Measurements from ENCODE around the gene RAB3D. TPM values are rescaled to one million over a fixed set of nuclear protein-coding genes. Genes with fewer than 3 reads are reported as not detected.

Gene RAB3D
- total and polyA plus RNA-seq, 4 donors = 16.0 to 73.2 (median 23.3) TPM

DNA sequence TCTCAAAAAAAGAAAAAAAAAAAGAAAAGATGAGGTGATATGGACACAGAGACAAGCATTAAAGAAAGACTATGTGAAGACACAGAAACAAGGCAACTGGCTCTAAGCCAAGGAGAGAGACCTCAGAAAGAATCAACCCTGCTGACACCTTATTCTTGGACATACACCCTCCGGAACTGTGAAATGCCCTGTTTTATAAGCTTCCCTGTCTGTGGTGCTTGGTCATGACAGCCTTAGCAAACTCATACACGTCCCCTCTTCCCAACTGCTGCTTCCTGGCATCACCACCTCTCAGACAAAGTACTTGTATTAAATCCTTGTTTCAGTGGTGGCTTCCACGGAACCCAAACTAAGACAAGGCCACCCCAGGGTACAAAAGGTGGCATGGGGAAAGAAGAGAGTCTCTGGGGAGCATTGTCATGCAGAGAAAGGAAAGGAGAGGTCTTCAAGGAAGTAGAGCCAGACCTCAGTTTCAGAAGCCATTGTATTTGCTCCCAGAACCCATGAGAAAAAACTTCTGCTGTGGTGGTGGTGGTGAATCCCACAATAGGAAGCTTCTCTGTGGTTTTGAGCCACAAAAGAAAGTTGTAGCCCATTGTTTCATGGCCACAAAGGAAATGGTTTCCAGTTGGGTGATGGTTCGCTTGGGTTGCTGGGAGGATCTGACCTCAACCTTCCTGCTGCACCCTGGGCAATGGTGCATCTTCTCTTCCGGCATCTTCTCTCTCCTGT, 59.8 kb downstream of the RAB3D start:
- H3K9me3 ChIP-seq (ENCODE audit: control insufficient read depth in 4 of 4, insufficient read depth in 3 of 4, low read length in 3 of 4) = no peaks in the 10 kb centered on the region
- peaks cover 0 to 9% (median 0%) of the 10 kb centered on the region in 5 donors for H3K4me1 ChIP-seq (ENCODE audit: control insufficient read depth in 5 of 5, insufficient read depth in 5 of 5, low read length in 5 of 5)
- ATAC-seq (ENCODE audit: insufficient read depth, low FRiP score) (no peak), DNase-seq (peak in 1 of 3 donors; percentile 37)
- H3K27me3 ChIP-seq (ENCODE audit: control insufficient read depth in 3 of 3, insufficient read depth in 3 of 3, low read length in 2 of 3) = no peaks in the 10 kb centered on the region
- TF ChIP-seq CTCF (IDR thresholded peaks at IDR 0.05; ENCODE audit: control extremely low read depth, extremely low read depth) = no peak
- no peak overlapping the region for H3K4me3 ChIP-seq
- H3K36me3 ChIP-seq (ENCODE audit: control insufficient read depth in 4 of 4, insufficient read depth in 4 of 4, low read length in 4 of 4) = no peaks in the 10 kb centered on the region
- 34 to 54% methylated on average over 5 of the region's 5 CpGs for WGBS, 2 donors
- H3K27ac ChIP-seq (ENCODE audit: low read depth in 1 of 2, low read length in 1 of 2) = no peak overlapping the region
- H3K9ac ChIP-seq (ENCODE audit: insufficient read depth in 1 of 2, low read length in 2 of 2) = no peak overlapping the region

DNA sequence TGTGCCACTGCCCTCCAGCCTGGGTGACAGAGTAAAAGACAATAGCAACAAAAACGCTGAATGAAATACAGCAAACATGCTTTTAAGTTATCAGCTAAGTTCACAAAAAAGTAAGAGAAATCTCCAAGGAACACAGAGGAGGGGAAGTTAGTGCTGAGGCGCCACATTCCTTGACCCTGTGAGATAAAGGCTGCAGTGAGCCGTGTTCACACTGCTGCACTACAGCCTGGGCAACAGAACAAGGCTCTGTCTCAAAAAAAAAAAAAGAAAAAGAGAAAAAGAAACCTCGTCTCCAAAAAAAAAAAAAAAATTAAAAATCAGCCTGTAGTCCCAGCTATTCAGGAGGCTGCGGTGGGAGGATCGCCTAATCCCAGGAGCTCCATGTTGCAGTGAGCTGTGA, 60.8 kb downstream of the RAB3D start:
- peak in 2 of 3 donors; percentile 41 to 62 for DNase-seq
- Histone ChIP-seq H3K4me3 (no peak overlapping the region), H3K36me3 (ENCODE audit: control insufficient read depth in 4 of 4, insufficient read depth in 4 of 4, low read length in 4 of 4) (no peaks in the 10 kb centered on the region), H3K9ac (ENCODE audit: insufficient read depth in 1 of 2, low read length in 2 of 2) (no peak overlapping the region), H3K27me3 (ENCODE audit: control insufficient read depth in 3 of 3, insufficient read depth in 3 of 3, low read length in 2 of 3) (no peaks in the 10 kb centered on the region), H3K4me1 (ENCODE audit: control insufficient read depth in 5 of 5, insufficient read depth in 5 of 5, low read length in 5 of 5) (peaks cover 0 to 5% (median 0%) of the 10 kb centered on the region in 5 donors), H3K27ac (ENCODE audit: low read depth in 1 of 2, low read length in 1 of 2) (peak overlapping the region in 1 of 2 donors; percentile 47), H3K9me3 (ENCODE audit: control insufficient read depth in 4 of 4, insufficient read depth in 3 of 4, low read length in 3 of 4) (no peaks in the 10 kb centered on the region)
- 33 to 45% methylated on average over 6 of the region's 6 CpGs for WGBS, 2 donors
- no peak for ATAC-seq (ENCODE audit: insufficient read depth, low FRiP score)
- TF ChIP-seq CTCF (IDR thresholded peaks at IDR 0.05; ENCODE audit: control extremely low read depth, extremely low read depth) = no peak

GRCh38 chr19:11274533-11275086, 64.8 kb downstream of the RAB3D start:
- Histone ChIP-seq H3K4me3 (no peak overlapping the region), H3K9me3 (ENCODE audit: control insufficient read depth in 4 of 4, insufficient read depth in 3 of 4, low read length in 3 of 4) (no peaks in the 10 kb centered on the region), H3K27ac (ENCODE audit: low read depth in 1 of 2, low read length in 1 of 2) (no peak overlapping the region), H3K4me1 (ENCODE audit: control insufficient read depth in 5 of 5, insufficient read depth in 5 of 5, low read length in 5 of 5) (peaks cover 0 to under 1% (median 0%) of the 10 kb centered on the region in 5 donors), H3K9ac (ENCODE audit: insufficient read depth in 1 of 2, low read length in 2 of 2) (no peak overlapping the region), H3K27me3 (ENCODE audit: control insufficient read depth in 3 of 3, insufficient read depth in 3 of 3, low read length in 2 of 3) (no peaks in the 10 kb centered on the region), H3K36me3 (ENCODE audit: control insufficient read depth in 4 of 4, insufficient read depth in 4 of 4, low read length in 4 of 4) (no peaks in the 10 kb centered on the region)
- no peak for DNase-seq
- 74% methylated on average over 4 of the region's 4 CpGs for WGBS, 2 donors
- TF ChIP-seq CTCF (IDR thresholded peaks at IDR 0.05; ENCODE audit: control extremely low read depth, extremely low read depth) = no peak
- ATAC-seq (ENCODE audit: insufficient read depth, low FRiP score) = no peak

All from lung (tissue), 12 donors.